GM10266 (cell line): Measurements from ENCODE around the gene MBD5.

Source experiments
- DNase-seq: peaks from one replicate; pipeline ENCODE4 v3.0.0; 2012; ENCODE audit errors: extremely low spot score
- CTCF ChIP-seq: IDR thresholded peaks from 2 replicates; pipeline ENCODE4 v1.5.1; 2012; ENCODE audit warnings: mild to moderate bottlenecking, low read depth; ENCODE audit not compliant: control insufficient read depth, insufficient read depth; ENCODE audit errors: missing control alignments

MBD5 gene

GRCh38 chr2:148067801-148068200 is 46.9 kb downstream of the MBD5 start:
- TF ChIP-seq CTCF = no peak
- DNase-seq = no peak

DNA sequence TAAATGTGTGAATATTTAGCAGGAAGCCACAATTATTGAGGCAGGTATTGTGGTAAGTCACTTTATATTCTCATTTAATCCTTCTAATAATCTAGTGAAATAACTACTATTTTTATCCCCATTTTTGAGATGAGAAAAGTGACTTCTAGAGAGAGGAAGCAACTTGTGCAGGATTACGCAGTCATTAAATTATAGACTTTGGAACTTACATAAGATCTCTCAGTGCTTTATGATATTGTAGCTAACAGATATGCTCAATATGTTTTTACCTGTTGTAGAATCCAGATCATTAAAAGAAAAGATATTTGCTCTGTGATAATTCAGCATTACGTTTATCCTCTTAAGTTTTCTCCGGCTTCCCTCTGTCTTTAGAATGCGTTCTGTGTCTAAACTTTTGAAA is 50.5 kb downstream of the MBD5 start:
- no peak for TF ChIP-seq CTCF

DNA sequence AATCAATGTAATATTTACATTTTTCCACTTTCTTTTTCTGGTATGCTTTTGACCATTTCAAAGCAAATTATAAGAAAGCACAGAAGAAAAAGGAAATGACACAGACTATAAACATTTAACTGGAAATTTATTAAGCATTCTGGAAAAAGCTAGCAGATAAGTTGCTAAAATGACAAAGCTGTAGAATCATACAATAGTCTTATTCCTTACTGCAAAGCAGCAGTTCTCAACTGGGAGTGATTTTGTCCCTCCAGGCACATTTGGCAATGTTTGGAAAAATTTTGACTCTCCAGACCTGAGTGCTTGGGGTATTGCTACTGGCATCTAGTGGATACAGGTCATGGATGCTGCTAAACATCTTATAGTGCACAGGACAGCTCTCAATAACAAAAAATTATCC is 75.1 kb downstream of the MBD5 start:
- DNase-seq = no peak
- no peak for TF ChIP-seq CTCF

More for the DNA sequence above, 50.5 kb downstream of the MBD5 start:
- no peak for DNase-seq

- no peak for DNase-seq
- TF ChIP-seq CTCF = no peak
These were observed 81.8 kb downstream of the MBD5 start for GRCh38 chr2:148102641-148103040.

- DNase-seq = no peak
- no peak for TF ChIP-seq CTCF
These were observed 83.1 kb downstream of the MBD5 start for GRCh38 chr2:148103946-148104345.

DNA sequence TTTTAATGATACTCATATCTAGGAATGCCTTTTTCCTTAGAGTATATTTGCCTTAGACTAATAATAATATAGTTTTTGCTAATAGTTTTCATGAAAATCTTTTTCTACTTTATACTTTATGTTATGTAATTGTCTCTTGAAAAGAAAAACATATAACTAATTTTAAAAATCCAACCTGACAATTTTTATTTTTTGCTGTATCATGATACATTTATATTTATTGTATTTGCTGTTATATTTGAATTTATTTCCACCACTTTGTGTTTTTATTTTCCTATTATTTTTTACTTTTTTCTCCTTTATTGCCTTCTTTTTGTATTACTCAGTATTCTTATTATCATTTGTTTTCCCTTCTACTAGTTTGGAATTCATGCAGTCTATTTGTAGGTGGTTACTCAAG is 85.4 kb downstream of the MBD5 start:
- TF ChIP-seq CTCF = no peak
- DNase-seq = no peak

DNA sequence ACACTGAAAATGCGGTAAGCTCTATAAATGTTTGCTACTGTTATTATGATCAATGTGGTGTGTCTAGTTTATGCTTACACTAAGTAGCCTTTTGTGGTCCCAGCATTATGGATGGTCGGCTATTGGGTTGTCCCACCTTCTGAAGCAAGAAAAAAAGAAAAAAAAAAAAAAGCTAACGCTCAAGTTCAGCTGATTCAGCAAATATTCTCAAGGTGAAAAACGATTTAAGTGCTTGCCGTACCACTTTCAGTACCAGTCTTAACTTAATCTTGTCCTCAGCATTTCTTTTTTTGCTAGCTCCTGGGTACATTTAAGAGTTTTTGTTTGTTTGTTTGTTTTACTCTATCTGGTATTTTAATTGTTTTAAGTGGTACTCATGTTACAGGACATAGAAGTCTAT is 87.5 kb downstream of the MBD5 start:
- DNase-seq = no peak

More for the DNA sequence above, 87.5 kb downstream of the MBD5 start:
- no peak for TF ChIP-seq CTCF
